ENCODE data around the gene TNPO1.
A peak's percentile ranks its signal among the peaks of the same experiment; 100 is the strongest.
"Not testable (repeated sequence)": the region's sequence is repeated elsewhere in the genome, so short reads cannot be mapped to it uniquely, and the experiment has no call there.

Gene TNPO1

DNA sequence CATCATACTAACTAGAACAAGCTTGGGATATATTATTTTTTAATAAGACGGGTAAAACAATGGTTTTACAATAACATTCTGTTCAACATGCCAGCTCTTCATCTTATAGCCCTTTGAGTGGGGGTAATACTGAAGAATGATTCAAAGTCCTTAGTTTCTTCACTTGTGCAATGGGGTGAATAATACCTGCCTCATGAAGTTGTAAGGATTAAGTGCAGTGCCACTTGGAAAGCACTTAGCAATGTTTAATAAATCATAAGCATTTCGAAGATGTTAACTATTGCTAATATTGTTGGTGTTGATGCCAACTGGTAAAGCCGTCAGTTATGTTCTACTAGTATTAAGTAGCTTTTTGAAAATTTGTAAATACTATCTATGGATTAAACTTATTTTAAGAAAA, 38.0 kb downstream of the TNPO1 start:
- DNase-seq (ENCODE audit: low read depth): no peak

GRCh38 chr5:72855821-72856220, 39.4 kb downstream of the TNPO1 start:
- DNase-seq (ENCODE audit: low read depth): no peak

DNA sequence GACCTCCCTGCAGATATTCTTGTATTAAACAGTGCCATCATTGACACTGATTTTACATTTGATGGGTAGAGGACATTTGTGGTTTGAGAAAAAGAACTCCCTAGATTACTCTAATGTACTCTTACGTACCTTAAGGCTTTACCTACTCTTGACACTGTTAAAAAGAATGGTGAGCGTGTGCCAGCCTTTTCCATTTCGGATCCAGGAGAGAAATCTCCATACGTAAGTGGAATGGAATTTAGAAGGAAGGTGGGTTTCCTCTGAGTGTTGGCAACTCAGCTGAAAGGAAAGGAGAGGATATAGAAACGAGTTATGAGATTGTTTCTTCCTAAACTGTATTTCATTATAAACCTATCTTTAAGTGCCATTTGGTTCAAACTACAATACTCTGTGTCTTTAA, 40.9 kb downstream of the TNPO1 start:
- DNase-seq (ENCODE audit: low read depth): no peak

DNA sequence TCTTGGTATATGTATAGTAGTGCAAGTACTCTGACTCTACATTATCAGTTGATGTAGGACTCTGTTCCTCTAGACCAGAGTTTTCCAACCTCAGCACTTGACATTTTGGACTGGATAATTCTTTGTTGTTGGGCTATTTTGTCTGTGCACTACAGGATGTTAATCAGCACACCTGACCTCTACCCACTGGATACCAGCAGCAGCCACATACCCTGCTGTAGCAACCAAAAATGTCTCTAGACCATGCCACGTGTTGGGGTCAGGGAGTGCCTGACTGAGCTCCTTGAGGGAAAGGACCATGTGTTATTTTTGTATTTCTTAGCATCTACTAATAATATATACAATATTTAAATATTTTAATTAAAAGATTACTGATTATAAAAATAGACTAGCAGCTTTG, 42.7 kb downstream of the TNPO1 start:
- DNase-seq (ENCODE audit: low read depth): no peak

DNA sequence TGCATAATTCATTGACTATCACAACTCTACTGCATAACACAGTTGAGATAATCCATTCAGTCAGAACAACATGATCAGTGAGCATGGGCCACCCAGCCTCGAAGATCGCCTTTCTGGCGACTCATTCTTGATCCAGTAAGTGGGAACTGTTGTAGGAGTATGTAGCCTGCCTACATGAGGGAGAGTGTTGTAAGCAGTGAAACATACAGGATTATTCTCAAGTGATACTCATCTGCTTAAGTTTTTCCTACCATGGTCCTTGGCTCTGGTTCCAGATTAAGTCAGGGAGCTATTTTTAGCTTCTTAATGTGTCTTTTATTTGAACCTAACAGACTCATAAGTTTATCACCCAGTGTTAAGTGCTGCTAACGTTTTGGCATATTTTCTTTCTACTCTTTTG, 44.0 kb downstream of the TNPO1 start:
- no peak for DNase-seq (ENCODE audit: low read depth)

DNA sequence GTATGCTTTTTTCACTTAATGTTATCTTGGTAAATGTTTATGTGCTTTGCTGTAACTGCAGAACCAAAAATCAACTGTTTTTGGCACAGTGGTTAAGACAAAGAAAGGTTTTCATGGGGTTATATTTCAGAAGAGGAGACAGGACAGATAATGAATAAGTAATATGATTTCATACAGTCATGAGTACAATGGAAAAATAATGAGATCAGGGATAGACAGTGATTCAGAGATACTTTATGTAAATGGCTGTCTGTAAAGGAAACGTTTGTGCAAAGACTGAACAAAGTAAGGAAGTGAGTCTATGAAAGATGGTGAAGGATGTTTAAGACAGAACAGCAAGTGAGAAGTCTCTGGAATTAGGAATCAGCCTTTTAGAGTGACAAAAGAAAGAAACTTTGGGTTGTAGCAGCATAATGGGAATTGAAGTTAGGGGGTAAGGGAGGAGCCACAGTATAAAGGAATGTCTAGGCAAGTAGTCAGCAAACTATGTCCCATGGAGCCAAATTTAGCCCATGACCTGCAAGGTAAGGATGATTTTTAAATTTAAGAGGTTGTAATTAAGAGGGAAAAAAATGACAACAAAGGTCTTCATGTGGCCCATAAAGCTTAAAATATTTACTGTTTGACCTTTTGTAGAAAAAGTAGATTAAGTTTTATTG, 55.0 kb downstream of the TNPO1 start:
- no peak for DNase-seq (ENCODE audit: low read depth)

- DNase-seq (ENCODE audit: low read depth): no peak
These were observed 62.4 kb downstream of the TNPO1 start for GRCh38 chr5:72878854-72879253.

GRCh38 chr5:72882989-72883388, 66.5 kb downstream of the TNPO1 start:
- no peak for DNase-seq (ENCODE audit: low read depth)

DNA sequence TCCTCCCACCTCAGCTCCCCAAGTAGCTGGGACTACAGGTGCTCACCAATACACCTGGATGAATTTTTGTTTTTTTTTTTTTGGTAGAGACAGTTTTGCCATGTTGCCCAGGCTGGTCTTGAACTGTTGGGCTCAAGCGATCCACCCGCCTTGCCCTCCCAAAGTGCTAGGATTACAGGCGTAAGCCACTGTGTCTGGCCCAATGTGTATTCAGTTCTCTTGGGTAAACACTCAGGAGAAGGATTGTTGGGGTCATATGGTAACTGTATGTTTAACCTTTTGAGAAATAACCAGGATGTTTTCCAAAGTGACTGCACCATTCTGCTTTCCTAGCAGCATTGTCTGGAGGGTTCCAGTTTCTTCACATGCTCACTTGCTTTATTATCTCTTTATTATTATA, 67.4 kb downstream of the TNPO1 start:
- no peak for DNase-seq (ENCODE audit: low read depth)

- DNase-seq (ENCODE audit: low read depth): no peak
These were observed 68.4 kb downstream of the TNPO1 start for GRCh38 chr5:72884892-72885291.

GRCh38 chr5:72885824-72886223, 69.4 kb downstream of the TNPO1 start:
- no peak for DNase-seq (ENCODE audit: low read depth)

DNA sequence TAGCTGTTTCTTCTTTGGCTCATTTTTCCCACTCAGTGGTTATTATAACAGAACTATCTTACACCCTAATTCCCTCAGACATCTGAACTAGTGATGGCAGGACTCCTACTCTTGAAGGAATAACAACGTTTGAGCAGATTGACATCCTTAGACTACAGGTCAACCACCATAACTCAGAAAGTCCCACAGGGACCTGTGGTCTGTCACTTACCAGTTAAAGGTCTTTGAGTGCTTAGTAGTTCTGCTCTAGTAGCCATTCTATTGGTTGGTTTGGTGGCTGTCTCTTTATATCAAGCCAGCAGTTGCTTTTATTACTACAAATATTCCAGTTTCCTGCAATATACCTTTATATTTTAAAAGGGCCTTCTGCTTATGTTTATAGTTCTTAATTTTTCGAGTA, 72.1 kb downstream of the TNPO1 start:
- DNase-seq (ENCODE audit: low read depth): no peak

DNA sequence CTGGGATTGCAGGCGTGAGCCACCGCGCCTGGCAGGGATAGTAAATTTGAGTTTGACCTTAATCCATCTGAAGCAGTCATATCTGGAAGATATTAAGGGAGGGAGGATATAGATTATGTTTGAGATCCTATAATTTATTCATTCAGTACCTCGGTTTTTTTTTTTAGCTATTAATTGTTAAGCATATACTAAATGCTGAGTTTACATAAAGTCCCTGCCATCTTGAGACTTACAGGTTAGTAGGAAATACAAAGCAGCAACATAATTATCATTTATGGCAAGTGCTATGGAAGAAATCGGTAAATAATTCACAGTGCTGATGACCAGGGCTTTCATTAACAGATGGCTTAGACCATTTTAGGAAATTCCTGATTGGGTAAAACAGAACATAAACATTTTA, 72.9 kb downstream of the TNPO1 start:
- no peak for DNase-seq (ENCODE audit: low read depth)

DNA sequence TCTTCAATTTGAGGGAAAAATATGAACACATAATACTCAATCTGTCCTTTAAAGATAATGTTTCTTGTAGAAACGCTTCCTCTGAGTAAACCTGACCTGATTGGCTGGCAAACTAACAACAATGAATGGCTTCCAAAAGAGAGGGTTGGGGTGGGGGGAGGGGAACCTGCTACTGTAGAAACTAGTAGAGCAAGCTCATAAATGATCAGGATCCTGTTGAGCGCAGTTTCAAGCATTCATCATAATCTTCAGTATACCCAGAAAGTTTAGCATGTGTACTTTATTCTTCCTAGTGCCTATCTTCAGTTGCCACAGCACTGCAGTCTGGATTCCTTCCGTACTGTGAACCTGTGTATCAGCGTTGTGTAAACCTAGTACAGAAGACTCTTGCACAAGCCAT, 76.4 kb downstream of the TNPO1 start:
- DNase-seq (ENCODE audit: low read depth): no peak

- DNase-seq (ENCODE audit: low read depth): no peak
These were observed 79.3 kb downstream of the TNPO1 start for GRCh38 chr5:72895758-72896157.

GRCh38 chr5:72906806-72907205, 90.3 kb downstream of the TNPO1 start:
- DNase-seq (ENCODE audit: low read depth): no peak

- DNase-seq (ENCODE audit: low read depth): no peak
These were observed 92.2 kb downstream of the TNPO1 start for GRCh38 chr5:72908664-72909063.

DNA sequence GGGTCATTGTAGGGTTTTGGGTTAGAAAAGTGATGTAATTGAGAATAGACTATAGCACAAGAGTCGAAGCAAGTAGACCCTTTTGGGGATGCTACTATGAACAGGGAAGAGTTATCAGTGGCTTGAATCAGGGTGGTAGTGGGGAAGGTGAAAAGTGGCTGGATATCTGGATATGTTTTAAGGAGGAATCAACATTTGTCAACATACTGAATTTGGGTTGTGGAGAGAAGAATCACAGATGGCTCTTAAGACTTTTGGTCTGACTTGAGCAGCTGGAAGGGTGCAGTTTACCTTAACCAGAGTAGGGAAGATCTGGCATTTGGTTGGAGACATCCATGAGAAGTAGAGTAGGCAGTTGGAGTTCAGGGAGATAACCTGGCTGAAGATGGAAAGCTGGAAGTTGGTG, 100.9 kb downstream of the TNPO1 start:
- no peak for DNase-seq (ENCODE audit: low read depth)

- peak; percentile 38 for DNase-seq (ENCODE audit: low read depth)
These were observed 104.4 kb downstream of the TNPO1 start for GRCh38 chr5:72920690-72921502.

- DNase-seq (ENCODE audit: low read depth): no peak
These were observed 105.4 kb downstream of the TNPO1 start for GRCh38 chr5:72921886-72922285.

- DNase-seq (ENCODE audit: low read depth): no peak
These were observed 106.0 kb downstream of the TNPO1 start for GRCh38 chr5:72922422-72922821.

- no peak for DNase-seq (ENCODE audit: low read depth)
These were observed 109.0 kb downstream of the TNPO1 start for GRCh38 chr5:72925336-72926010.

GRCh38 chr5:72932686-72933085, 116.2 kb downstream of the TNPO1 start:
- DNase-seq (ENCODE audit: low read depth): not testable (repeated sequence)

Measured in HS-5 (cell line).